Testis (tissue), 2 donors: ENCODE results near the gene DOCK7.

Source experiments
- CTCF ChIP-seq, 3 experiments: fragments of 450-650 bp in 2 of 3; fragments of 200-600 bp in 1 of 3; sonication (generic) in 1 of 3; IDR thresholded peaks; one replicate each; pipeline ENCODE4 v1.5.1; 2016 to 2019; ENCODE audit warnings: antibody characterized with exemption in 3 of 3, mild to moderate bottlenecking in 2 of 3, moderate library complexity in 1 of 3
- POLR2A ChIP-seq: fragments of 450-650 bp; IDR thresholded peaks from one replicate; pipeline ENCODE4 v1.6.1; 2017; ENCODE audit warnings: antibody characterized with exemption, mild to moderate bottlenecking, moderate library complexity

- TF ChIP-seq CTCF (IDR thresholded peaks at IDR 0.05) (peak; percentile 64 to 74 (median 65)), POLR2A (no peak)
Measured at GRCh38 chr1:62407398-62408009, 280.7 kb downstream of the DOCK7 start.
